ENCODE data around the gene MAPKAPK2. TPM values are rescaled to one million over a fixed set of nuclear protein-coding genes. Genes with fewer than 3 reads are reported as not detected.

MAPKAPK2 gene
- total RNA-seq, 4 donors from 2014 or later = 37.8 to 70.1 (median 61.7) TPM

- H3K27ac ChIP-seq (replicated peaks in 1 of 4) = no peak overlapping the region
- H3K9me3 ChIP-seq = no peaks in the 10 kb centered on the region
- TF ChIP-seq CTCF (IDR thresholded peaks at IDR 0.05) = no peak
- no peak for TF ChIP-seq POLR2AphosphoS5 (IDR thresholded peaks at IDR 0.05)
- TF ChIP-seq POLR2A (IDR thresholded peaks at IDR 0.05; ENCODE audit: low read depth) = no peak
- no peak for TF ChIP-seq EP300 (IDR thresholded peaks at IDR 0.05)
- no peaks in the 10 kb centered on the region for H3K36me3 ChIP-seq
- H3K27me3 ChIP-seq = peaks cover 0 to 3% (median 0%) of the 10 kb centered on the region in 4 donors
- WGBS = 59% methylated on average over 2 of the region's 2 CpGs
- no peak for DNase-seq (ENCODE audit: extremely low spot score)
- H3K4me1 ChIP-seq = no peaks in the 10 kb centered on the region
- intact Hi-C loops (cut with DNase I) = no loop called here
- H3K4me3 ChIP-seq = no peak overlapping the region
Observed at GRCh38 chr1:206779638-206780037, 94.9 kb downstream of the MAPKAPK2 start.

DNA sequence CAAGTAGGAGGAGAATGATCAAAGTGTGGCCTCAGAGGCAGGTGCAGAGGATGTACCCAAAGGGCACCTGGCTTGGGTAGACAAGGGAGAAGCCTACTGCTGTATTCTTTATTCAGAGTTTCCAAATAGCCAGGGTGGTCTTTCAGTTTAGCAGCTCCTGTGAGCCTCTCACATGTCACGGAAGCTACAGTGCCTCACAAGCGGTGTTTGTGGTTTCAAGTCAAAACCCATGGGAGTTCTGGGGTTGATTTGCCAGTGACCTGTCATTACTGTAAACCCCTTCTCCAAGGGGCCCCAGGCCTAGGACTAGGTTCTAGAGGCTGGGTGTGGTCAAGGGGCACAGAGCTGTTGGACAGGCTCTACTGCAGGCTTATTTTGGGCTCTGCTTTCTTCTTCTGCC is 97.7 kb downstream of the MAPKAPK2 start:
- intact Hi-C loops (cut with DNase I) = no loop called here
- no peaks in the 10 kb centered on the region for H3K4me1 ChIP-seq
- no peak for DNase-seq (ENCODE audit: extremely low spot score)
- no peaks in the 10 kb centered on the region for H3K27me3 ChIP-seq
- H3K4me3 ChIP-seq = no peak overlapping the region
- H3K36me3 ChIP-seq = no peaks in the 10 kb centered on the region
- 92% methylated on average over 2 of the region's 2 CpGs for WGBS
- TF ChIP-seq POLR2AphosphoS5 (IDR thresholded peaks at IDR 0.05) (no peak), EP300 (IDR thresholded peaks at IDR 0.05) (no peak), POLR2A (IDR thresholded peaks at IDR 0.05; ENCODE audit: low read depth) (no peak), CTCF (IDR thresholded peaks at IDR 0.05) (no peak)
- H3K27ac ChIP-seq (replicated peaks in 1 of 4) = no peak overlapping the region
- no peaks in the 10 kb centered on the region for H3K9me3 ChIP-seq

GRCh38 chr1:206783506-206783905 is 98.8 kb downstream of the MAPKAPK2 start:
- TF ChIP-seq CTCF (IDR thresholded peaks at IDR 0.05) (no peak), EP300 (IDR thresholded peaks at IDR 0.05) (no peak), POLR2A (IDR thresholded peaks at IDR 0.05; ENCODE audit: low read depth) (no peak), POLR2AphosphoS5 (IDR thresholded peaks at IDR 0.05) (no peak)
- DNase-seq (ENCODE audit: extremely low spot score) = no peak
- no peaks in the 10 kb centered on the region for H3K9me3 ChIP-seq
- no peak overlapping the region for H3K4me3 ChIP-seq
- H3K27ac ChIP-seq (replicated peaks in 1 of 4) = no peak overlapping the region
- H3K27me3 ChIP-seq = no peaks in the 10 kb centered on the region
- 94% methylated on average over 6 of the region's 7 CpGs for WGBS
- intact Hi-C loops (cut with DNase I) = no loop called here
- H3K36me3 ChIP-seq = no peaks in the 10 kb centered on the region
- no peaks in the 10 kb centered on the region for H3K4me1 ChIP-seq

Small RNA genes within 50 kb of the gene (small RNA-seq; reads per million reads assigned to genes)
- gene RF00019 = 0 reads per million in 3 donors

Other genes starting within 250 kb of the MAPKAPK2 start
- gene IKBKE, start 214.4 kb upstream of the MAPKAPK2 start, total RNA-seq = 1 to 10 TPM; 1.4 to 2.5 (median 2.3) TPM
- 10 to 100 TPM in 3 of 4 donors, 1 to 10 TPM in 1; 6.6 to 23.0 (median 10.5) TPM for gene RASSF5, start 177.4 kb upstream of the MAPKAPK2 start, total RNA-seq
- 10 to 100 TPM; 40.3 to 50.0 (median 47.9) TPM for gene EIF2D, start 72.4 kb upstream of the MAPKAPK2 start, total RNA-seq
- gene DYRK3, start 49.4 kb upstream of the MAPKAPK2 start, total RNA-seq = 10 to 100 TPM in 2 of 4 donors, 1 to 10 TPM in 2; 5.6 to 14.7 (median 9.0) TPM
- gene IL19, start 85.9 kb downstream of the MAPKAPK2 start, total RNA-seq = not detected
- gene IL10, start 87.6 kb downstream of the MAPKAPK2 start, total RNA-seq = 1 to 10 TPM in 3 of 4 donors, under 1 TPM in 1; 0.83 to 5.1 (median 3.5) TPM
- gene IL20, start 180.7 kb downstream of the MAPKAPK2 start, total RNA-seq = not detected
- gene IL24, start 212.5 kb downstream of the MAPKAPK2 start, total RNA-seq = 1 to 10 TPM in 1 of 4 donors, not detected in 3; 1.7 TPM
- gene FCMR, start 237.0 kb downstream of the MAPKAPK2 start, total RNA-seq = 1 to 10 TPM in 3 of 4 donors, not detected in 1; 2.5 to 3.3 (median 3.2) TPM